NCI-H2196 (cell line): ENCODE results near the gene NOTO.
"Not testable (repeated sequence)": the region's sequence is repeated elsewhere in the genome, so short reads cannot be mapped to it uniquely, and the experiment has no call there.

Experiments
- DNase-seq: peaks from one replicate; lab custom pipeline; 2025; ENCODE audit not compliant: unreplicated experiment; lab: John Stamatoyannopoulos, UW

Gene NOTO

GRCh38 chr2:73202156-73203054 lies at the start of gene NOTO:
TSS of gene NOTO (plus strand) at chr2:73202574. CDS start at chr2:73202667, 93 bp downstream.
- peak; percentile 1 for DNase-seq

- peak; percentile 3 for DNase-seq
Measured at GRCh38 chr2:73156539-73157124, 45.7 kb upstream of the NOTO start.

GRCh38 chr2:73162856-73163391 lies 39.5 kb upstream of the NOTO start:
- DNase-seq: no peak

- DNase-seq: peak; percentile 44
Measured at GRCh38 chr2:73163483-73164367, 38.6 kb upstream of the NOTO start.

GRCh38 chr2:73165978-73166377 lies 36.4 kb upstream of the NOTO start:
- DNase-seq: not testable (repeated sequence)

GRCh38 chr2:73166813-73167212 lies 35.6 kb upstream of the NOTO start:
- DNase-seq: not testable (repeated sequence)

GRCh38 chr2:73168348-73168747 lies 34.0 kb upstream of the NOTO start:
- not testable (repeated sequence) for DNase-seq

GRCh38 chr2:73170341-73170740 lies 32.0 kb upstream of the NOTO start:
- DNase-seq: not testable (repeated sequence)

- DNase-seq: no peak
Measured at GRCh38 chr2:73172963-73173362, 29.4 kb upstream of the NOTO start.

- no peak for DNase-seq
Measured at GRCh38 chr2:73173781-73174180, 28.6 kb upstream of the NOTO start.

- DNase-seq: no peak
Measured at GRCh38 chr2:73174244-73174643, 28.1 kb upstream of the NOTO start.

- no peak for DNase-seq
Measured at GRCh38 chr2:73174941-73175662, 27.3 kb upstream of the NOTO start.

GRCh38 chr2:73175663-73176204 lies 26.6 kb upstream of the NOTO start:
- DNase-seq: peak; percentile 37

GRCh38 chr2:73176205-73176880 lies 26.0 kb upstream of the NOTO start:
- DNase-seq: no peak

- peak; percentile 76 for DNase-seq
Measured at GRCh38 chr2:73176881-73177644, 25.3 kb upstream of the NOTO start.

GRCh38 chr2:73177645-73178255 lies 24.6 kb upstream of the NOTO start:
- DNase-seq: no peak

- DNase-seq: no peak
Measured at GRCh38 chr2:73185965-73186364, 16.4 kb upstream of the NOTO start.

- no peak for DNase-seq
Measured at GRCh38 chr2:73187549-73187948, 14.8 kb upstream of the NOTO start.
